AG04449 (cell line): ENCODE measurements around the gene PCDH15.

Source experiments
- CTCF ChIA-PET: fragments of 350-600 bp; formaldehyde crosslinking; extraction: SDS; loops from one replicate; lab custom pipeline; 2021; ENCODE audit warnings: antibody characterized with exemption; lab: Yijun Ruan, JAX
- POLR2A ChIA-PET: fragments of 400-600, 350-600 bp; formaldehyde crosslinking; extraction: SDS; loops from one replicate; lab custom pipeline; 2020; ENCODE audit warnings: antibody characterized with exemption, inconsistent platforms; lab: Yijun Ruan, JAX
- DNase-seq: peaks from one replicate; pipeline ENCODE4 v3.0.0-alpha.2; 2010; ENCODE audit warnings: low read depth, low spot score
- H3K4me3 ChIP-seq: 2 replicates; pipeline ENCODE4 v1.5.1; 2011; ENCODE audit warnings: low read depth, mild to moderate bottlenecking, control low read depth, low read length
- CTCF ChIP-seq: IDR thresholded peaks from one replicate; pipeline ENCODE4 v1.5.1; 2011; ENCODE audit warnings: mild to moderate bottlenecking, moderate library complexity, low read length, control low read depth, inconsistent platforms; ENCODE audit not compliant: insufficient read depth; ENCODE audit errors: missing control alignments

The PCDH15 gene

DNA sequence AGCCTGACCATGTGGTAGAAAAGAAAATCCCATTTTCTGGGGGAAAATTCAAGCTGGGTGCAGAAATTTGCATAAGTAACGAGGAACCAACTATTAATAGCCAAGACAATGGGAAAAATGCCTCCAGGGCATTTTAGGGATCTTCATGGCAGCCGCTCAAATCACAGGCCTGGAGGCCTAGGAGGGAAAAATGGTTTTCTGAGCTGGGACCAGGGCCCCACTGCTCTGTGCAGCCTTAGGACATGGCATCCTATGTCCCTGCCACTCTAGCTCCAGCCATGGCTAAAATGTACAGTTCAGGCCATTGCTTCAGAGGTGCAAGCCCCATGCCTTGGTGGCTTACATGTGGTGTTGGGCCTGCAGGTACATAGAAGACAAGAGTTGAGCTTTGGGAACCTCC is 459.0 kb downstream of the PCDH15 start:
- POLR2A ChIA-PET: no interaction called here
- TF ChIP-seq CTCF: no peak
- CTCF ChIA-PET: no interaction called here
- no peak overlapping the region for H3K4me3 ChIP-seq
- no peak for DNase-seq

- no peak overlapping the region for H3K4me3 ChIP-seq
- TF ChIP-seq CTCF: no peak
- ChIA-PET POLR2A (no interaction called here), CTCF (no interaction called here)
- DNase-seq: no peak
Observed at GRCh38 chr10:54335296-54335695, 465.7 kb downstream of the PCDH15 start.

DNA sequence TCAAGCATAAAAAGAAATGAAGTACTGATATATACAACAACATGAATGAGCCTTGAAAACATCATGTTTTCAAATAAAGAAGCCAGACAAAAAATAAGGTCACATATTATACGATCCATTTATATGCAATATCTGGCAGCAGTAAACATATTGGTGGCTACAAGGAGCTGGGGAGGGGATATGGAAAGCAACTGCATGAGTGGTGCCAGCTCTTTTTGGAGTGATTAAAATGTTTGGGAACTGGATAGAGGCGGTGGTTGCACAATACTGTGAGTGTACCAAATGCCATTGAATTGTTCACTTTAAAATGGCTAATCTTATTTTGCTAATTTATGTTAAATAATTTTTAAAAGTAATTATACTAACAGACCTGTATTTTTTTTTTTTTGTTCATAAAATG is 481.7 kb downstream of the PCDH15 start:
- CTCF ChIA-PET: no interaction called here
- H3K4me3 ChIP-seq: no peak overlapping the region
- no peak for DNase-seq
- POLR2A ChIA-PET: no interaction called here
- TF ChIP-seq CTCF: no peak

GRCh38 chr10:54318470-54318869 is 482.6 kb downstream of the PCDH15 start:
- no peak for TF ChIP-seq CTCF
- CTCF ChIA-PET: no interaction called here
- no peak overlapping the region for H3K4me3 ChIP-seq
- POLR2A ChIA-PET: no interaction called here
- DNase-seq: no peak

DNA sequence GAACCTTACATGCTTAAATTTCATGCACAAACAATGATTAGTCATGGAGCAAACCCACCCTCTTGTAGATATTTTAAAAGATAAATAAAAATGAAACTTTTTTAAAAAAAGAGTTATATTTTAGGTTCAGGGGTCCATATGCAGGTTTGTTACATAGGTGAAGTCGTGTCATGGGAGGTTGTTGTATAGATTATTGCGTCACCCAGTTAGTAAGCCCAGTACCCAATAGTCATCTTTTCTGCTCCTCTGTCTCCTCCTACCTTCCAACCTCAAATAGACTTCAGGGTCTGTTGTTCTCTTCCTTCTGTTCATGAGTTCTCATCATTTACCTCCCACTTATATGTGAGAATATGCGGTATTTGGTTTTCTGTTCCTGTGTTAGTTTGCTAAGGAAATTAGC is 486.6 kb downstream of the PCDH15 start:
- no peak for DNase-seq
- ChIA-PET POLR2A (no interaction called here), CTCF (no interaction called here)
- no peak overlapping the region for H3K4me3 ChIP-seq
- TF ChIP-seq CTCF: no peak

GRCh38 chr10:54284526-54285193 is 516.4 kb downstream of the PCDH15 start:
- POLR2A ChIA-PET: no interaction called here
- no peak for DNase-seq
- H3K4me3 ChIP-seq: no peak overlapping the region
- CTCF ChIA-PET: no interaction called here
- TF ChIP-seq CTCF: no peak
